Measurements from ENCODE around the gene C10orf105.

Gene C10orf105

DNA sequence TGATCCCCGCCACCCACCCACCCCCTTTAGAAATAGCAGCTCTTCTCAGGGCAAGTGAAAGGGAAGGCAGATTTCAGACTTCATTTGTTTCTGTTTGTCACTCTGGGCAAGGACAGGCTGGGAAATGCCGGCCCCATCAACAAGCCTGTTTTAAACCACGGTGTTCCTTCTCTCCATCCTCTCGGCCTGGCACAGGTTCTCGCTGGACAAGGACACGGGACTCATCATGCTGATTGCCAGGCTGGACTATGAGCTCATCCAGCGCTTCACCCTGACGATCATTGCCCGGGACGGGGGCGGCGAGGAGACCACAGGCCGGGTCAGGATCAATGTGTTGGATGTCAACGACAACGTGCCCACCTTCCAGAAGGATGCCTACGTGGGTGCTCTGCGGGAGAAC is 42.3 kb downstream of the C10orf105 start:
- no peak for TF ChIP-seq CTCF (conservative IDR thresholded peaks at IDR 0.05; ENCODE audit: low read length)
- no peak for DNase-seq (ENCODE audit: low read depth)
- H3K4me3 ChIP-seq (ENCODE audit: low read length) = no peak overlapping the region

- DNase-seq (ENCODE audit: low read depth) = no peak
- TF ChIP-seq CTCF (conservative IDR thresholded peaks at IDR 0.05; ENCODE audit: low read length) = no peak
- no peak overlapping the region for H3K4me3 ChIP-seq (ENCODE audit: low read length)
Measured at GRCh38 chr10:71675295-71675970, 44.1 kb downstream of the C10orf105 start.

- DNase-seq (ENCODE audit: low read depth) = no peak
- TF ChIP-seq CTCF (conservative IDR thresholded peaks at IDR 0.05; ENCODE audit: low read length) = no peak
- H3K4me3 ChIP-seq (ENCODE audit: low read length) = no peak overlapping the region
Measured at GRCh38 chr10:71671994-71672946, 47.3 kb downstream of the C10orf105 start.

- TF ChIP-seq CTCF (conservative IDR thresholded peaks at IDR 0.05; ENCODE audit: low read length) = no peak
- H3K4me3 ChIP-seq (ENCODE audit: low read length) = no peak overlapping the region
- no peak for DNase-seq (ENCODE audit: low read depth)
Measured at GRCh38 chr10:71667387-71667752, 52.2 kb downstream of the C10orf105 start.

- TF ChIP-seq CTCF (conservative IDR thresholded peaks at IDR 0.05; ENCODE audit: low read length) = no peak
- no peak for DNase-seq (ENCODE audit: low read depth)
- H3K4me3 ChIP-seq (ENCODE audit: low read length) = no peak overlapping the region
Measured at GRCh38 chr10:71666639-71667386, 52.8 kb downstream of the C10orf105 start.

- TF ChIP-seq CTCF (conservative IDR thresholded peaks at IDR 0.05; ENCODE audit: low read length) = no peak
- DNase-seq (ENCODE audit: low read depth) = no peak
- H3K4me3 ChIP-seq (ENCODE audit: low read length) = no peak overlapping the region
Measured at GRCh38 chr10:71665456-71665855, 54.1 kb downstream of the C10orf105 start.

Data from AG10803 (cell line).